GM23338 (cell line): Measurements from ENCODE around the gene AQP6. TPM values are rescaled to one million over a fixed set of nuclear protein-coding genes. Genes with fewer than 3 reads are reported as not detected.

Experiments used
- ATAC-seq: fragments of 200-7000 bp; cut with Tn5 transposase; 3 replicates; pipeline ENCODE4 v1.9.1; 2020
- DNase-seq: peaks from one replicate; pipeline ENCODE4 v3.0.0-alpha.2; 2015; ENCODE audit warnings: low spot score
- H2AFZ ChIP-seq: fragments of 200-600 bp; sonication (generic); 2 replicates; pipeline ENCODE4 v1.8.0; 2016; ENCODE audit warnings: antibody characterized with exemption, mild to moderate bottlenecking, moderate library complexity
- H3F3A ChIP-seq: fragments of 200-600 bp; sonication (generic); replicated peaks from 2 replicates; pipeline ENCODE4 v1.8.0; 2017; ENCODE audit warnings: antibody characterized with exemption, mixed run types, low read depth
- H3K27ac ChIP-seq: fragments of 200-600 bp; sonication (generic); 2 replicates; pipeline ENCODE4 v1.6.1; 2016; ENCODE audit warnings: low read depth
- H3K27me3 ChIP-seq: fragments of 200-600 bp; sonication (generic); 2 replicates; pipeline ENCODE4 v1.8.0; 2016; ENCODE audit warnings: mild to moderate bottlenecking, mixed run types, moderate library complexity; ENCODE audit not compliant: insufficient read depth
- H3K36me3 ChIP-seq: fragments of 200-600 bp; sonication (generic); 2 replicates; pipeline ENCODE4 v1.8.0; 2016; ENCODE audit warnings: mild to moderate bottlenecking; ENCODE audit not compliant: insufficient read depth
- H3K4me1 ChIP-seq: fragments of 200-600 bp; sonication (generic); 2 replicates; pipeline ENCODE4 v1.8.0; 2016; ENCODE audit warnings: mild to moderate bottlenecking, moderate library complexity; ENCODE audit not compliant: insufficient read depth
- H3K4me2 ChIP-seq: fragments of 200-600 bp; sonication (generic); 2 replicates; pipeline ENCODE4 v1.7.1; 2017; ENCODE audit warnings: mixed run types
- H3K4me3 ChIP-seq: fragments of 200-600 bp; sonication (generic); 2 replicates; pipeline ENCODE4 v1.6.1; 2016; ENCODE audit warnings: mixed run types
- H3K79me2 ChIP-seq: fragments of 200-600 bp; sonication (generic); replicated peaks from 2 replicates; pipeline ENCODE4 v1.8.0; 2017; ENCODE audit warnings: mild to moderate bottlenecking; ENCODE audit not compliant: insufficient read depth
- H3K9me2 ChIP-seq: fragments of 200-600 bp; sonication (generic); 2 replicates; pipeline ENCODE4 v1.8.0; 2017; ENCODE audit not compliant: insufficient read depth
- H4K20me1 ChIP-seq: fragments of 200-600 bp; sonication (generic); replicated peaks from 2 replicates; pipeline ENCODE4 v1.8.0; 2017; ENCODE audit warnings: mild to moderate bottlenecking; ENCODE audit not compliant: insufficient read depth
- H3K27ac Mint-ChIP-seq: 2 replicates; pipeline ENCODE4 v1.8.0; 2020; ENCODE audit warnings: inconsistent platforms, mild to moderate bottlenecking, moderate library complexity, mixed read lengths
- H3K27me3 Mint-ChIP-seq: 3 replicates; pipeline ENCODE4 v1.8.0; 2022; ENCODE audit warnings: low read depth, mild to moderate bottlenecking, moderate library complexity, mixed read lengths, inconsistent platforms; ENCODE audit not compliant: insufficient read depth, poor library complexity
- H3K36me3 Mint-ChIP-seq: 3 replicates; pipeline ENCODE4 v1.8.0; 2021; ENCODE audit warnings: low read depth, mild to moderate bottlenecking, inconsistent platforms, moderate library complexity, mixed read lengths
- H3K4me1 Mint-ChIP-seq: 3 replicates; pipeline ENCODE4 v1.8.0; 2020; ENCODE audit warnings: mild to moderate bottlenecking, inconsistent platforms, mixed read lengths
- H3K4me3 Mint-ChIP-seq: 3 replicates; pipeline ENCODE4 v1.8.0; 2021; ENCODE audit warnings: moderate library complexity, mild to moderate bottlenecking, inconsistent platforms, mixed read lengths
- H3K9me3 Mint-ChIP-seq: 3 replicates; pipeline ENCODE4 v1.8.0; 2020; ENCODE audit warnings: moderate library complexity, mild to moderate bottlenecking, inconsistent platforms, mixed read lengths
- CREB1 ChIP-seq: fragments of 250-450 bp; sonication (Bioruptor Pico); IDR thresholded peaks from 2 replicates; pipeline ENCODE4 v1.5.0; 2020; ENCODE audit warnings: low read depth, mild to moderate bottlenecking, moderate library complexity
- CTCF ChIP-seq, 2 experiments: fragments of 200-600 bp in 1 of 2; sonication (generic) in 1 of 2; conservative IDR thresholded peaks; 2 replicates each; pipeline versions ENCODE4 v1.5.1 to v1.6.1; 2016 to 2017; ENCODE audit warnings: antibody characterized with exemption in 2 of 2, low read depth in 2 of 2, mild to moderate bottlenecking in 2 of 2, moderate library complexity in 1 of 2
- EZH2 ChIP-seq: fragments of 200-600 bp; sonication (generic); IDR thresholded peaks from one replicate; pipeline ENCODE4 v1.8.0; 2017; ENCODE audit warnings: antibody characterized with exemption, mild to moderate bottlenecking, low read depth; ENCODE audit not compliant: unreplicated experiment
- EZH2phosphoT487 ChIP-seq: fragments of 200-600 bp; sonication (generic); IDR thresholded peaks from one replicate; pipeline ENCODE4 v1.8.1; 2018; ENCODE audit warnings: antibody characterized with exemption; ENCODE audit not compliant: unreplicated experiment
- JUNB ChIP-seq: IDR thresholded peaks from one replicate; pipeline ENCODE4 v1.6.1; 2016; ENCODE audit warnings: antibody characterized with exemption; ENCODE audit not compliant: unreplicated experiment
- NANOG ChIP-seq: IDR thresholded peaks from 2 replicates; pipeline ENCODE4 v1.6.1; 2016; ENCODE audit warnings: antibody characterized with exemption, borderline replicate concordance
- POLR2AphosphoS5 ChIP-seq: IDR thresholded peaks from 2 replicates; pipeline ENCODE4 v1.6.1; 2016; ENCODE audit warnings: antibody characterized with exemption, low read depth
- REST ChIP-seq: IDR thresholded peaks from one replicate; pipeline ENCODE4 v1.6.1; 2018; ENCODE audit warnings: antibody characterized with exemption; ENCODE audit not compliant: unreplicated experiment
- STAT1 ChIP-seq: IDR thresholded peaks from one replicate; pipeline ENCODE4 v1.6.1; 2016; ENCODE audit warnings: antibody characterized with exemption; ENCODE audit not compliant: unreplicated experiment
- ZNF114 ChIP-seq: fragments of 250-450 bp; sonication (Bioruptor Pico); IDR thresholded peaks from 2 replicates; pipeline ENCODE4 v1.5.0; 2020; ENCODE audit warnings: mild to moderate bottlenecking, moderate library complexity
- ZNF331 ChIP-seq: fragments of 250-450 bp; sonication (Bioruptor Pico); IDR thresholded peaks from 2 replicates; pipeline ENCODE4 v1.5.0; 2020; ENCODE audit warnings: low read depth, mild to moderate bottlenecking, moderate library complexity
- polyA plus RNA-seq: library from polyadenylated mRNA; unstranded; fragments of >200 nt; fragmentation: Nextera tagmentation; extraction: Ambion mirVana; gene quantifications from 2 replicates; pipeline ENCODE4 v1.2.1, GENCODE V29; 2016
- total RNA-seq: library from RNA; depleted of rRNA; stranded (reverse); fragments of >200 nt; shearing (Covaris generic); gene quantifications from 2 replicates; pipeline ENCODE4 v1.2.3, GENCODE V29; 2014
- TF ChIP-seq, protein P1 (sequence below): fragments of 250-450 bp; sonication (Bioruptor Pico); IDR thresholded peaks from 2 replicates; pipeline ENCODE4 v1.5.0; 2020; ENCODE audit warnings: mild to moderate bottlenecking, moderate library complexity
- TF ChIP-seq, protein P2 (sequence below): IDR thresholded peaks from 2 replicates; pipeline ENCODE4 v1.6.1; 2016; ENCODE audit warnings: antibody characterized with exemption

The AQP6 gene
- total and polyA plus RNA-seq, 2 experiments from 2014 or later, result 0.08 TPM; not detected in 1

DNA sequence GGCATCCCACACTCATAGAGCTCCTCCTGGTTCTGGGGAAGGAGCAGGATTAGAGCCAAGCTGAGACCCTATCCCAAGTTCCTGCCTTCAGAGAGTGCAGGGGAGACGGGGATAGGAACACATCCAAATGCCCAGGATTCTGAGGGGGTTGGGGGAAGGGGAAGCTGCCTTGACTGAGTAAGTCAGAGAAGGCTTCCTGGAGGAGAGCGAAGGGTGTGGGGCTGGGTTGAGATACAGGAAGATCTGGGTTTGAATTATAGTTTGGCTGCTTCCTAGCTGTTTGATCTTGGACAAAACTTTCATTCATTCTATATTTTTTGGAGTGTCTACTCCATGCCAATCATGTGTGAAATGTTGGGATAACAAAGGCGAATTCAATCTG is 30.2 kb upstream of the AQP6 start:
- H3K4me3 ChIP-seq, result no peak overlapping the region
- no peaks in the 10 kb centered on the region for H3K27me3 ChIP-seq
- no peaks in the 10 kb centered on the region for H3K79me2 ChIP-seq
- ATAC-seq (no peak), DNase-seq (no peak)
- TF ChIP-seq JUNB (no peak), NANOG (no peak), STAT1 (no peak), EZH2 (no peak), CREB1 (CRISPR knock-in tag) (no peak), REST (no peak), CTCF (conservative IDR thresholded peaks at IDR 0.05; ENCODE audit: low read depth in 2 of 2) (no peak), POLR2AphosphoS5 (no peak), EZH2phosphoT487 (no peak), ZNF331 (CRISPR knock-in tag) (no peak), ZNF114 (CRISPR knock-in tag) (no peak)
- TF ChIP-seq, protein P1, sequence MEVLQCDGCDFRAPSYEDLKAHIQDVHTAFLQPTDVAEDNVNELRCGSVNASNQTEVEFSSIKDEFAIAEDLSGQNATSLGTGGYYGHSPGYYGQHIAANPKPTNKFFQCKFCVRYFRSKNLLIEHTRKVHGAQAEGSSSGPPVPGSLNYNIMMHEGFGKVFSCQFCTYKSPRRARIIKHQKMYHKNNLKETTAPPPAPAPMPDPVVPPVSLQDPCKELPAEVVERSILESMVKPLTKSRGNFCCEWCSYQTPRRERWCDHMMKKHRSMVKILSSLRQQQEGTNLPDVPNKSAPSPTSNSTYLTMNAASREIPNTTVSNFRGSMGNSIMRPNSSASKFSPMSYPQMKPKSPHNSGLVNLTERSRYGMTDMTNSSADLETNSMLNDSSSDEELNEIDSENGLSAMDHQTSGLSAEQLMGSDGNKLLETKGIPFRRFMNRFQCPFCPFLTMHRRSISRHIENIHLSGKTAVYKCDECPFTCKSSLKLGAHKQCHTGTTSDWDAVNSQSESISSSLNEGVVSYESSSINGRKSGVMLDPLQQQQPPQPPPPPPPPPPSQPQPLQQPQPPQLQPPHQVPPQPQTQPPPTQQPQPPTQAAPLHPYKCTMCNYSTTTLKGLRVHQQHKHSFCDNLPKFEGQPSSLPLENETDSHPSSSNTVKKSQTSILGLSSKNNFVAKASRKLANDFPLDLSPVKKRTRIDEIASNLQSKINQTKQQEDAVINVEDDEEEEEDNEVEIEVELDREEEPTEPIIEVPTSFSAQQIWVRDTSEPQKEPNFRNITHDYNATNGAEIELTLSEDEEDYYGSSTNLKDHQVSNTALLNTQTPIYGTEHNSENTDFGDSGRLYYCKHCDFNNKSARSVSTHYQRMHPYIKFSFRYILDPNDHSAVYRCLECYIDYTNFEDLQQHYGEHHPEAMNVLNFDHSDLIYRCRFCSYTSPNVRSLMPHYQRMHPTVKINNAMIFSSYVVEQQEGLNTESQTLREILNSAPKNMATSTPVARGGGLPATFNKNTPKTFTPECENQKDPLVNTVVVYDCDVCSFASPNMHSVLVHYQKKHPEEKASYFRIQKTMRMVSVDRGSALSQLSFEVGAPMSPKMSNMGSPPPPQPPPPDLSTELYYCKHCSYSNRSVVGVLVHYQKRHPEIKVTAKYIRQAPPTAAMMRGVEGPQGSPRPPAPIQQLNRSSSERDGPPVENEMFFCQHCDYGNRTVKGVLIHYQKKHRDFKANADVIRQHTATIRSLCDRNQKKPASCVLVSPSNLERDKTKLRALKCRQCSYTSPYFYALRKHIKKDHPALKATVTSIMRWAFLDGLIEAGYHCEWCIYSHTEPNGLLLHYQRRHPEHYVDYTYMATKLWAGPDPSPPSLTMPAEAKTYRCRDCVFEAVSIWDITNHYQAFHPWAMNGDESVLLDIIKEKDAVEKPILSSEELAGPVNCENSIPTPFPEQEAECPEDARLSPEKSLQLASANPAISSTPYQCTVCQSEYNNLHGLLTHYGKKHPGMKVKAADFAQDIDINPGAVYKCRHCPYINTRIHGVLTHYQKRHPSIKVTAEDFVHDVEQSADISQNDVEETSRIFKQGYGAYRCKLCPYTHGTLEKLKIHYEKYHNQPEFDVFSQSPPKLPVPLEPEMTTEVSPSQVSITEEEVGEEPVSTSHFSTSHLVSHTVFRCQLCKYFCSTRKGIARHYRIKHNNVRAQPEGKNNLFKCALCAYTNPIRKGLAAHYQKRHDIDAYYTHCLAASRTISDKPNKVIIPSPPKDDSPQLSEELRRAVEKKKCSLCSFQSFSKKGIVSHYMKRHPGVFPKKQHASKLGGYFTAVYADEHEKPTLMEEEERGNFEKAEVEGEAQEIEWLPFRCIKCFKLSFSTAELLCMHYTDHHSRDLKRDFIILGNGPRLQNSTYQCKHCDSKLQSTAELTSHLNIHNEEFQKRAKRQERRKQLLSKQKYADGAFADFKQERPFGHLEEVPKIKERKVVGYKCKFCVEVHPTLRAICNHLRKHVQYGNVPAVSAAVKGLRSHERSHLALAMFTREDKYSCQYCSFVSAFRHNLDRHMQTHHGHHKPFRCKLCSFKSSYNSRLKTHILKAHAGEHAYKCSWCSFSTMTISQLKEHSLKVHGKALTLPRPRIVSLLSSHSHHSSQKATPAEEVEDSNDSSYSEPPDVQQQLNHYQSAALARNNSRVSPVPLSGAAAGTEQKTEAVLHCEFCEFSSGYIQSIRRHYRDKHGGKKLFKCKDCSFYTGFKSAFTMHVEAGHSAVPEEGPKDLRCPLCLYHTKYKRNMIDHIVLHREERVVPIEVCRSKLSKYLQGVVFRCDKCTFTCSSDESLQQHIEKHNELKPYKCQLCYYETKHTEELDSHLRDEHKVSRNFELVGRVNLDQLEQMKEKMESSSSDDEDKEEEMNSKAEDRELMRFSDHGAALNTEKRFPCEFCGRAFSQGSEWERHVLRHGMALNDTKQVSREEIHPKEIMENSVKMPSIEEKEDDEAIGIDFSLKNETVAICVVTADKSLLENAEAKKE (CRISPR knock-in tag), result no peak
- TF ChIP-seq, protein P2, sequence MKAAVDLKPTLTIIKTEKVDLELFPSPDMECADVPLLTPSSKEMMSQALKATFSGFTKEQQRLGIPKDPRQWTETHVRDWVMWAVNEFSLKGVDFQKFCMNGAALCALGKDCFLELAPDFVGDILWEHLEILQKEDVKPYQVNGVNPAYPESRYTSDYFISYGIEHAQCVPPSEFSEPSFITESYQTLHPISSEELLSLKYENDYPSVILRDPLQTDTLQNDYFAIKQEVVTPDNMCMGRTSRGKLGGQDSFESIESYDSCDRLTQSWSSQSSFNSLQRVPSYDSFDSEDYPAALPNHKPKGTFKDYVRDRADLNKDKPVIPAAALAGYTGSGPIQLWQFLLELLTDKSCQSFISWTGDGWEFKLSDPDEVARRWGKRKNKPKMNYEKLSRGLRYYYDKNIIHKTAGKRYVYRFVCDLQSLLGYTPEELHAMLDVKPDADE, result no peak
- no peaks in the 10 kb centered on the region for H4K20me1 ChIP-seq
- H3K4me3 Mint-ChIP-seq, result no peak overlapping the region
- H3K9me3 Mint-ChIP-seq, result no peaks in the 10 kb centered on the region
- H3K27ac Mint-ChIP-seq, result no peak overlapping the region
- no peaks in the 10 kb centered on the region for H3K36me3 ChIP-seq
- H3F3A ChIP-seq, result no peaks in the 10 kb centered on the region
- H3K4me2 ChIP-seq, result no peak overlapping the region
- H3K4me1 ChIP-seq, result peaks cover 21% of the 10 kb centered on the region
- H3K27me3 Mint-ChIP-seq, result peaks cover 14% of the 10 kb centered on the region
- H3K27ac ChIP-seq, result no peak overlapping the region
- no peaks in the 10 kb centered on the region for H3K9me2 ChIP-seq
- H2AFZ ChIP-seq, result no peak overlapping the region; the same call in none of the 2 replicates
- no peaks in the 10 kb centered on the region for H3K36me3 Mint-ChIP-seq
- peaks cover 35% of the 10 kb centered on the region for H3K4me1 Mint-ChIP-seq
